Measurements from ENCODE around the gene VPS41.
A peak's percentile ranks its signal among the peaks of the same experiment; 100 is the strongest.

VPS41 gene

DNA sequence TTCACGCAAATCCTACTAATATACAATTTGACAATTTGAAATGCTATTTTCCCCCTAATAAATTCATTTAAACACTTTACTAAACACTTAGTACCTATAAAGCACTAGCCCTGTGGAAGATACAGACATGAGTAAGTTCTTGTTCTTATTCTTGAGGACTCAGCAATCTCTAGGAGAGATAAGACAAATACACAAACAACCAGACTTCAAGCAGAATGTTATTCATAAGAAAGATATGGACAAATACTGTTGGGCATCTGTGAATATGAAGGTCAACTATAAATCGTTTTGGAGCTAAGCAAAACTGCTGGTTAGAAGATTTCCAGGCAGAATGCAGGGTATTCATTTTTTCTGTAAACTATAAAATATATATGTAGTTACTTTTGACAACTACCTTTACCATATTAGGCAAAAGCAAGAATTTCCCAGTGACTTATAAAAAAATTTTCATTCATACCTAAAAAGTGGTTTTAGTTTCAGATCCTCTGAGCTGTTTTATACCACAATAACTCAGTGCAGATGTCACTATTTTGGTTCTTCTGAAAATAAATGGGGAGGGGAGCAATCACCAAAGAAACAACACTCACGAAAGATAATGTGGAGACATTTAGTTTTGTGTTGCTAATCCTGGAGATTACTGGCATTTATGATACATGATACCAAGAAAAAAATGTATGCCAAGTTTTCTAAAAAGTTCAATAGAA, 3.8 kb downstream of the VPS41 start:
- DNase-seq, result no peak

GRCh38 chr7:38903057-38903456, 5.9 kb downstream of the VPS41 start:
- no peak for DNase-seq

DNA sequence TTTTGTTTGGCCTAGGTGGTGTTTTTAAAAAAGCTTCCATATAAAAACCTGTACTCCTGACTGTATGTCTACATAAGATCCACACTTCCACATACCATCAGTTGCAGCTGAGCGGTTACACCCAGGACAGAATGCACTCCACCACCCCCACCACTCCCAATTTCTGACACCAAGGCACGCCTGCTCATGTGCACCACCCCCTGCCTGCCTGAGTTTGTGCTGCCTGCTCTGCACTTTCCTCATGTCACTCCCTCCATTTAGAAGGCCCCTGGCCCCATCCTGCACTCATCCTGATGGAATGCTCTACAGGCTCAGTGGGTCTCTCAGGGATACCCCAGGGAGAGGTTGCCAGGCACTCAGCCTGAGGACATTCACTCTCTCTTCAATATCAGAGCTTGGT, 6.5 kb downstream of the VPS41 start:
- no peak for DNase-seq

- DNase-seq, result no peak
Measured at GRCh38 chr7:38893061-38893460, 15.9 kb downstream of the VPS41 start.

- no peak for DNase-seq
Measured at GRCh38 chr7:38890597-38890996, 18.4 kb downstream of the VPS41 start.

- no peak for DNase-seq
Measured at GRCh38 chr7:38889872-38890432, 19.0 kb downstream of the VPS41 start.

DNA sequence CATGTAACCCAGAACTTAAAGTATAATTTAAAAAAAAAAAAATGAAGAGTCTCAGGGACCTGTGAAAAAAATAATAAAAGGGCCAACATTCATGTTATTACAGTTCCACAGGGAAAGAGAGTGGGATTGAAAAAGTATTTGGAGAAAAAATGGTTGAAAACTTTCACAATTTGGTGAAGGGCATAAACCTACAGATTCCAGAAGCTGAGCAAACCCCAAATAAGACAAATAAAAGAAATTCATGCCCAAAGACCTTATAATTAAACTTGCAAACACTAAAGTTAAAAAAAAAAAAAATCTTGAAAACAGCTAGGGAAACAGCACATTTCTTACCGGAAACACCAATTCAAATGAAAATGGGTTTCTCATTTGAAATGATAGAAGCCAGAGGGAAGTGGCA, 19.9 kb downstream of the VPS41 start:
- no peak for DNase-seq

- no peak for DNase-seq
Measured at GRCh38 chr7:38886265-38886664, 22.7 kb downstream of the VPS41 start.

GRCh38 chr7:38883706-38884105, 25.3 kb downstream of the VPS41 start:
- no peak for DNase-seq

DNA sequence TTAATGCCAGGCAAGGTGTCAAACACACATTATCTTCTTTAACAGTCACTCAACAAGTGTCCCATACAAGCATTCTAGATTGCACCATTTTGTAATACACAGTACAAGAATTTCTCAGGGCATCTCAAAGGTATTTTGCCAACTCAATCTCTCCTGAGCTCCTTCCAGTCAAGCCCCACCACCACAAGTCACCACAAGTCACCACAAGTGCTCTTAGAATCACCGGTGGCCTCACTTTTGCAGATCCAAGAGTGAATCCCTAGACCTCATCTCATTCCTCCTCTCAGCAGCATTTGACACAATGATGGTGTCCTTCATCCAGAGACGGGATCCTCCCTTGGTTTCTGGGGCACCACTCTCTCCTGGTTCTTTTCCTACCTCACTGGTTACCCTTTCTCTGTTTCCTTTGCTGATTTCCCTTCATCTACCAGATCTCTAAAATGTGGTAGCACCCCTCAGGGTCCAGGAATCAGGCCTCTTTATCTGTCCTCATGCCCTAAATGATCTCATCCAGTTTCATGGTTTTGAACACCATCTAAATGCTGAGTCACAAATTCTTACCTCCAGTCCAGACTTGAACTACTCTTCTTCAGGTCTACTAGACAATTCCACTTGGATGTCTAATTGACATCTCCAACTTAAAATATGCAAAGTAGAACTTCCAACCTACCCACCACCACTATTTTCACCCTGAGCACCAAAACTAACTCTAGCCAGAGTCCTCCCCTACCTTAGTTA, 26.9 kb downstream of the VPS41 start:
- no peak for DNase-seq

DNA sequence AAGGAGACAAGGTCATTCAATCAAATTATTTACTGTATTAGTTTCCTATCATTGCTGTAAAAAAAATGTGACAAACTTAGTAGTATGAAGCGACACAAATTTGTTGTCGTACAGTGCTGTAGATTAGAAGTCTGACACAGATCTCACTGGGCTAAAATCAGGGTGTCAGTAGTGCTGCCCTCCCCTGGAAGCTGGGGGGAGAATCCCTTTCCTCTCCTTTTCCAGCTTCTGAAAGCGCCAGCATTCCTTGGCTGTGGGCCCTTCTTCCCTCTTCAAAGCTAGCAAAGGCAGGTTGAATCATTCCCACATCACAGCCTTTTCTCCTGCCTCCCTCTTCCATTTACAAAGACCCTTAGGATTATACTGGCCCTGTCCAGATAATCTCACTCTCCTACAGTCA, 28.0 kb downstream of the VPS41 start:
- no peak for DNase-seq

- no peak for DNase-seq
Measured at GRCh38 chr7:38880454-38880853, 28.5 kb downstream of the VPS41 start.

- DNase-seq, result no peak
Measured at GRCh38 chr7:38880035-38880434, 29.0 kb downstream of the VPS41 start.

- no peak for DNase-seq
Measured at GRCh38 chr7:38878694-38879457, 30.1 kb downstream of the VPS41 start.

GRCh38 chr7:38873433-38873832, 35.6 kb downstream of the VPS41 start:
- DNase-seq, result no peak

DNA sequence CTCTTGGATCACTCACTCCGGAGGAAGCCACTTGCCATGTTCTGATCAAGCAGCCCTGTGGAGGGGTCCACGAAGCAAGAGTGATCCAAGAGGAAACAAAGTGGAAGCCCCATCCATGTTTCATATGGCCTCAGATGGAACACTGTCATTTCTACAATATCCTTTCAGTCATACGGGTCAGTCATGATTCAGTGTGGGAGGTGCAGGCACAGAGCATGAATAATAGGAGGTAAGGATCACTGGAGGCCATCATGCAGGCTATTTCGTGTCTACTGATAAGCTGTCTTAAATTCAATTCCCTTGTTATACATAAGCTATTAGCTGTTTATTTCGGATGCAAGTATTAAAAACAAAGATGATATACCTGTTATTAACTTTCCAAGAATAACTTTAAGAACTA, 36.8 kb downstream of the VPS41 start:
- no peak for DNase-seq

- no peak for DNase-seq
Measured at GRCh38 chr7:38870147-38870546, 38.8 kb downstream of the VPS41 start.

GRCh38 chr7:38863601-38864291, 45.2 kb downstream of the VPS41 start:
- peak; percentile 36 for DNase-seq

GRCh38 chr7:38862666-38863065, 46.3 kb downstream of the VPS41 start:
- no peak for DNase-seq

GRCh38 chr7:38858259-38858884, 50.6 kb downstream of the VPS41 start:
- DNase-seq, result no peak

DNA sequence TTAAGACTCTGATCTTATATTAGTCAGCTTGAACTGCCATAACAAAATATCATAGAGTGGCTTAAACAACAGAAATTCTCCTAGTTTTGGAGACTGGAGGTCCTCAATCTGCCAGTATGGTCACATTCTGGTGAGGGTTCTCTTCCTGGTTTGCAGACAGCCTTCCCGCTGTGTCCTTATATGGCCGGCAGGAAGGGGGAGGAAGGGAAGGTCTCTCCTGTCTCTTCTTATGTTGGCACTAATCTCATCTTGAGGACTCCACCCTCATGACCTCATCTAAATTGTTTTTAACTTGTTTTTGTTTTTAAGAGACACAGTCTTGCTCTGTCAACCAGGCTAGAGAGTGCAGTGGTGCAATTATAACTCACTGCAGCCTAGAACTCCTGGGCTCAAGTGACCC, 53.1 kb downstream of the VPS41 start:
- no peak for DNase-seq

- no peak for DNase-seq
Measured at GRCh38 chr7:38855386-38855785, 53.6 kb downstream of the VPS41 start.

Data from NCI-H187 treated with DMSO at 0.1 percent for 48 hours (cell line).